WERI-Rb-1 (cell line): Measurements from ENCODE around the gene RRAS.

Experiments
- DNase-seq: peaks from one replicate; pipeline ENCODE4 v3.0.0-alpha.2; 2020
- H3K27ac ChIP-seq: fragments of 250-450 bp; sonication (Bioruptor Pico); 2 replicates; pipeline ENCODE4 v1.5.1; 2020; ENCODE audit warnings: mild to moderate bottlenecking, moderate library complexity
- H3K27me3 ChIP-seq: fragments of 250-450 bp; sonication (Bioruptor Pico); 2 replicates; pipeline ENCODE4 v1.5.1; 2021; ENCODE audit warnings: mild to moderate bottlenecking, low read depth, moderate library complexity; ENCODE audit not compliant: insufficient read depth, severe bottlenecking
- H3K36me3 ChIP-seq: fragments of 250-450 bp; sonication (Bioruptor Pico); 2 replicates; pipeline ENCODE4 v1.5.1; 2020; ENCODE audit warnings: mild to moderate bottlenecking, moderate library complexity
- H3K4me3 ChIP-seq: 2 replicates; pipeline ENCODE4 v1.5.1; 2011; ENCODE audit warnings: low read depth, mild to moderate bottlenecking, control low read depth, low read length
- H3K9me3 ChIP-seq: fragments of 250-450 bp; sonication (Bioruptor Pico); 2 replicates; pipeline ENCODE4 v1.5.1; 2021; ENCODE audit warnings: mild to moderate bottlenecking, moderate library complexity; ENCODE audit not compliant: severe bottlenecking
- CTCF ChIP-seq: IDR thresholded peaks from 2 replicates; pipeline ENCODE4 v1.5.1; 2011; ENCODE audit warnings: low read depth, mild to moderate bottlenecking, control low read depth, inconsistent platforms, low read length

The RRAS gene

GRCh38 chr19:49595819-49596404, 44.0 kb downstream of the RRAS start:
- peaks cover 71% of the 10 kb centered on the region for H3K36me3 ChIP-seq

GRCh38 chr19:49594993-49595818, 44.7 kb downstream of the RRAS start:
- no peak for DNase-seq
- H3K36me3 ChIP-seq, result peaks cover 66% of the 10 kb centered on the region

More at GRCh38 chr19:49595819-49596404, 44.0 kb downstream of the RRAS start:
- H3K4me3 ChIP-seq, result no peak overlapping the region
- TF ChIP-seq CTCF, result no peak
- no peaks in the 10 kb centered on the region for H3K9me3 ChIP-seq
- no peaks in the 10 kb centered on the region for H3K27me3 ChIP-seq
- DNase-seq, result no peak
- H3K27ac ChIP-seq, result no peak overlapping the region

GRCh38 chr19:49594157-49594992, 45.6 kb downstream of the RRAS start:
- H3K27me3 ChIP-seq, result no peaks in the 10 kb centered on the region
- DNase-seq, result no peak
- no peaks in the 10 kb centered on the region for H3K9me3 ChIP-seq
- no peak for TF ChIP-seq CTCF
- H3K27ac ChIP-seq, result no peak overlapping the region
- H3K36me3 ChIP-seq, result peaks cover 57% of the 10 kb centered on the region
- H3K4me3 ChIP-seq, result no peak overlapping the region

More at GRCh38 chr19:49594993-49595818, 44.7 kb downstream of the RRAS start:
- Histone ChIP-seq H3K27me3 (no peaks in the 10 kb centered on the region), H3K4me3 (no peak overlapping the region), H3K9me3 (no peaks in the 10 kb centered on the region), H3K27ac (no peak overlapping the region)
- TF ChIP-seq CTCF, result no peak

GRCh38 chr19:49593233-49594113, 46.5 kb downstream of the RRAS start:
- peak; percentile 94 for DNase-seq
- no peak for TF ChIP-seq CTCF
- Histone ChIP-seq H3K4me3 (peak overlapping the region; percentile 85), H3K27ac (peak overlapping the region; percentile 34), H3K27me3 (no peaks in the 10 kb centered on the region), H3K9me3 (no peaks in the 10 kb centered on the region), H3K36me3 (peaks cover 48% of the 10 kb centered on the region)

GRCh38 chr19:49592486-49593232, 47.3 kb downstream of the RRAS start:
- Histone ChIP-seq H3K9me3 (no peaks in the 10 kb centered on the region), H3K36me3 (peaks cover 41% of the 10 kb centered on the region), H3K27me3 (no peaks in the 10 kb centered on the region), H3K4me3 (peak overlapping the region; percentile 85), H3K27ac (peak overlapping the region; percentile 97)
- TF ChIP-seq CTCF, result no peak
- DNase-seq, result no peak
